T47D (cell line): ENCODE data around the gene PDE4B.
"Not testable (repeated sequence)": the region's sequence is repeated elsewhere in the genome, so short reads cannot be mapped to it uniquely, and the experiment has no call there.

Experiments
- DNase-seq, 2 experiments: peaks; one replicate each; pipeline versions ENCODE4 v3.0.0 to v3.0.0-alpha.2; 2011 to 2012; ENCODE audit warnings: low read depth in 1 of 2, low spot score in 1 of 2
- JUND ChIP-seq: IDR thresholded peaks from 2 replicates; pipeline ENCODE4 v1.6.1; 2012; ENCODE audit warnings: low read depth
- in situ Hi-C: cut with HindIII; loops from 2 replicates; pipeline ENCODE4 v1.10.0; 2016; ENCODE audit warnings: low sequenced_read_pairs, low pct_unique_long_range_greater_than_20kb

PDE4B gene

GRCh38 chr1:66303646-66304045 lies 511.0 kb downstream of the PDE4B start:
- in situ Hi-C loops, result no loop called here

GRCh38 chr1:66304128-66304527 lies 511.4 kb downstream of the PDE4B start:
- in situ Hi-C loops, result no loop called here
- no peak for TF ChIP-seq JUND
- DNase-seq, result no peak

More at GRCh38 chr1:66303646-66304045, 511.0 kb downstream of the PDE4B start:
- DNase-seq, result no peak
- no peak for TF ChIP-seq JUND

- no peak for TF ChIP-seq JUND
- DNase-seq, result no peak
- in situ Hi-C loops, result no loop called here
Observed at GRCh38 chr1:66305927-66306326, 513.2 kb downstream of the PDE4B start.

- TF ChIP-seq JUND, result no peak
- in situ Hi-C loops, result no loop called here
- no peak for DNase-seq
Observed at GRCh38 chr1:66309006-66309741, 516.5 kb downstream of the PDE4B start.

GRCh38 chr1:66311092-66311491 lies 518.4 kb downstream of the PDE4B start:
- TF ChIP-seq JUND, result no peak
- in situ Hi-C loops, result no loop called here
- no peak for DNase-seq

- no peak for DNase-seq
- no peak for TF ChIP-seq JUND
- in situ Hi-C loops, result no loop called here
Observed at GRCh38 chr1:66311628-66312027, 518.9 kb downstream of the PDE4B start.

- no peak for DNase-seq
- in situ Hi-C loops, result no loop called here
- TF ChIP-seq JUND, result no peak
Observed at GRCh38 chr1:66312271-66312990, 519.7 kb downstream of the PDE4B start.

- DNase-seq, result no peak
- in situ Hi-C loops, result no loop called here
- TF ChIP-seq JUND, result no peak
Observed at GRCh38 chr1:66313429-66313828, 520.7 kb downstream of the PDE4B start.

- no peak for DNase-seq
- in situ Hi-C loops, result no loop called here
- TF ChIP-seq JUND, result no peak
Observed at GRCh38 chr1:66315671-66316070, 523.0 kb downstream of the PDE4B start.

- in situ Hi-C loops, result no loop called here
- DNase-seq, result peak in 1 of 2 experiments; percentile 22
- TF ChIP-seq JUND, result 0 out of 2 replicates have a peak, but pooled peaks have one; percentile 21
Observed at GRCh38 chr1:66316464-66317247, 524.0 kb downstream of the PDE4B start.

- no peak for TF ChIP-seq JUND
- DNase-seq, result no peak
- in situ Hi-C loops, result no loop called here
Observed at GRCh38 chr1:66317248-66317515, 524.5 kb downstream of the PDE4B start.

GRCh38 chr1:66320231-66320630 lies 527.5 kb downstream of the PDE4B start:
- DNase-seq, result no peak
- TF ChIP-seq JUND, result no peak

GRCh38 chr1:66322462-66322861 lies 529.8 kb downstream of the PDE4B start:
- in situ Hi-C loops, DNase-seq: not testable (repeated sequence)

More at GRCh38 chr1:66320231-66320630, 527.5 kb downstream of the PDE4B start:
- in situ Hi-C loops, result no loop called here
